Esophagus muscularis mucosa (tissue), 3 donors: ENCODE measurements around the gene TUBB2B.

Source experiments
- POLR2A ChIP-seq: fragments of 450-650 bp; IDR thresholded peaks from one replicate; pipeline ENCODE4 v1.6.1; 2017; ENCODE audit warnings: antibody characterized with exemption, moderate library complexity, mild to moderate bottlenecking, low read depth
- TF ChIP-seq, protein P1 (sequence below), 3 experiments: fragments of 200-600 bp in 2 of 3; fragments of 450-650 bp in 1 of 3; sonication (generic) in 2 of 3; IDR thresholded peaks; one replicate each; pipeline ENCODE4 v1.5.1; 2017 to 2019; ENCODE audit warnings: antibody characterized with exemption in 3 of 3, mild to moderate bottlenecking in 2 of 3, moderate library complexity in 1 of 3

DNA sequence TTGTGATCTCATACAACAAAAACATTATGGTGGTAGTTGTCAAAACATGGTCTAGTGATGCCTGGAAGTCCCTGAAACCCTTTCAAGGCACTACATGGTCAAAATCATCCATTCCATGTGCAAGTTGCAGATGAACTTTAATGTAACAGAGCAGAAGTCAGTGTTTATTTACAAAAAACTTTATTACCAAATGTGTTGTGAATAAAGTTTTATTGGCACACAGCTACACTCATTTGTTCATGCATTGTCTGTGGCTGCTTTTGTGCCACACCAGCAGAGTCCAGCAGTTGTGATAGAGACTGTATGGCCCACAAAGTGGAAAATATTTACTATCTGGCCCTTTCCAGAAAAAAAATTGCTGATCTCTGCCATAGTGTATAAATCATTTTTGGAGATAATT lies 26.8 kb downstream of the TUBB2B start:
- TF ChIP-seq, protein P1, sequence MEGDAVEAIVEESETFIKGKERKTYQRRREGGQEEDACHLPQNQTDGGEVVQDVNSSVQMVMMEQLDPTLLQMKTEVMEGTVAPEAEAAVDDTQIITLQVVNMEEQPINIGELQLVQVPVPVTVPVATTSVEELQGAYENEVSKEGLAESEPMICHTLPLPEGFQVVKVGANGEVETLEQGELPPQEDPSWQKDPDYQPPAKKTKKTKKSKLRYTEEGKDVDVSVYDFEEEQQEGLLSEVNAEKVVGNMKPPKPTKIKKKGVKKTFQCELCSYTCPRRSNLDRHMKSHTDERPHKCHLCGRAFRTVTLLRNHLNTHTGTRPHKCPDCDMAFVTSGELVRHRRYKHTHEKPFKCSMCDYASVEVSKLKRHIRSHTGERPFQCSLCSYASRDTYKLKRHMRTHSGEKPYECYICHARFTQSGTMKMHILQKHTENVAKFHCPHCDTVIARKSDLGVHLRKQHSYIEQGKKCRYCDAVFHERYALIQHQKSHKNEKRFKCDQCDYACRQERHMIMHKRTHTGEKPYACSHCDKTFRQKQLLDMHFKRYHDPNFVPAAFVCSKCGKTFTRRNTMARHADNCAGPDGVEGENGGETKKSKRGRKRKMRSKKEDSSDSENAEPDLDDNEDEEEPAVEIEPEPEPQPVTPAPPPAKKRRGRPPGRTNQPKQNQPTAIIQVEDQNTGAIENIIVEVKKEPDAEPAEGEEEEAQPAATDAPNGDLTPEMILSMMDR (IDR thresholded peaks at IDR 0.05) = no peak
- TF ChIP-seq POLR2A = no peak
